Epithelial cell of proximal tubule (primary cell): Measurements from ENCODE around the gene TCTN3. TPM values are rescaled to one million over a fixed set of nuclear protein-coding genes. Genes with fewer than 3 reads are reported as not detected.
A peak's percentile ranks its signal among the peaks of the same experiment; 100 is the strongest.
"Not testable (repeated sequence)": the region's sequence is repeated elsewhere in the genome, so short reads cannot be mapped to it uniquely, and the experiment has no call there.

Experiments
- DNase-seq: peaks from one replicate; pipeline ENCODE4 v3.0.0-alpha.2; 2011; ENCODE audit warnings: low read depth
- H3K4me3 ChIP-seq: 2 replicates; pipeline ENCODE4 v1.5.1; 2011; ENCODE audit warnings: low read depth, mild to moderate bottlenecking, low read length
- total RNA-seq: library from RNA; depleted of rRNA; stranded (reverse); fragments of >200 nt; gene quantifications from 2 replicates; pipeline ENCODE4 v1.2.3, GENCODE V29; 2015
- TF ChIP-seq, protein P1 (sequence below): conservative IDR thresholded peaks from 2 replicates; pipeline ENCODE4 v1.5.1; 2012; ENCODE audit warnings: low read depth, mild to moderate bottlenecking, low read length

The TCTN3 gene
- total RNA-seq, 1 donor from 2014 or later = 33.6 TPM

DNA sequence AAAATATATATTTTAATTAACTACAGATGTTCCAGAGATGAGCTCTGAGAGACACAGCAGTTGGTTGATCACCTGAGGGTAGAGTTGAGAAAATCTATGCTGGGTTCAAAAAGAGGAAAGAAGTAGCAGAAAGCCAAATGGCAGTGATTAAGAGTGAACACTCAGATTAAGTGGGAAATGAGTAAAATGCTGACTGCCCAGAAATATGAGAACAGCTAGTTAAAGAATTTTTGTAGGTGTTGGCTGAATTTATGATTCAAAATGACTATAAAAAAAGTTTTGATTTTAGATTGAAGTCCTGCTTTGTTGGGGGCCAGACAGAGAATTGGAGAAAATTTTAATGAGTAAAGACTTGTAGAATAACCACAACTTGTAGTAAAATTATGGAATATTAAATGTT lies 9.8 kb downstream of the TCTN3 start:
- no peak for DNase-seq
- TF ChIP-seq, protein P1, sequence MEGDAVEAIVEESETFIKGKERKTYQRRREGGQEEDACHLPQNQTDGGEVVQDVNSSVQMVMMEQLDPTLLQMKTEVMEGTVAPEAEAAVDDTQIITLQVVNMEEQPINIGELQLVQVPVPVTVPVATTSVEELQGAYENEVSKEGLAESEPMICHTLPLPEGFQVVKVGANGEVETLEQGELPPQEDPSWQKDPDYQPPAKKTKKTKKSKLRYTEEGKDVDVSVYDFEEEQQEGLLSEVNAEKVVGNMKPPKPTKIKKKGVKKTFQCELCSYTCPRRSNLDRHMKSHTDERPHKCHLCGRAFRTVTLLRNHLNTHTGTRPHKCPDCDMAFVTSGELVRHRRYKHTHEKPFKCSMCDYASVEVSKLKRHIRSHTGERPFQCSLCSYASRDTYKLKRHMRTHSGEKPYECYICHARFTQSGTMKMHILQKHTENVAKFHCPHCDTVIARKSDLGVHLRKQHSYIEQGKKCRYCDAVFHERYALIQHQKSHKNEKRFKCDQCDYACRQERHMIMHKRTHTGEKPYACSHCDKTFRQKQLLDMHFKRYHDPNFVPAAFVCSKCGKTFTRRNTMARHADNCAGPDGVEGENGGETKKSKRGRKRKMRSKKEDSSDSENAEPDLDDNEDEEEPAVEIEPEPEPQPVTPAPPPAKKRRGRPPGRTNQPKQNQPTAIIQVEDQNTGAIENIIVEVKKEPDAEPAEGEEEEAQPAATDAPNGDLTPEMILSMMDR = no peak
- H3K4me3 ChIP-seq = no peak overlapping the region

DNA sequence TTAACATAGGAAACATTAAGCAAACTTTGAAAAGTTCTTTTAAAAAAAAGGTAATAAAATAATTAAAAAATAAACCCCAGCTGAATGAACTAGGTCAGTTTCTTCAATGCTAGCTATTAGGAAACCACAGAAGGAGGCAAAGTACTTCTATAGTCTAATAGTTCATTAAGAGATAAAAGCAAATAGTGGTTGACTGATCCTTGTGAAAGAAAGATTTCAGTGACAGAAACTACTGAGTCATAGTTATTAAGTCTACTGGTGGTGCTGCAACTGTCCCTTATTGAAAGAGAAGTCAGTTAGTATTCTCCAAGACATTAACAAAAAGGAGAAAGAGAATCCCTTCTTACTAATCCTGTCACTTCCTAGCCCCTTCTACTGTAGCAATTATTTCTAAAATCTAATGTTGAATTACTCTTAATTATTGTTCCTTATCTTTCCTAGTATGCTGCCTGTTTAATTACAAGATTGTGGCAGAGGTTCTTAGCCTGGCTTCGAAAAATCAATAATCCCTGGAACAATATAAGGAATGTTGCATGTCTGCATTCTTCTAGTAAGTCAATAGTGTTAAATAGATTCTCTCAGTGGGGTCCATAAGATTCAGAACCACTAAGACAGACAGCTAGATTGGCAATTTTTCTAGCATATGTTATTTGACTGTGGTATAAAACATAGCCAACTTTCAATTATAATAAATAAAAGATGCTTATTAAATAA lies 18.2 kb downstream of the TCTN3 start:
- TF ChIP-seq, protein P1 = no peak
- H3K4me3 ChIP-seq = no peak overlapping the region

DNA sequence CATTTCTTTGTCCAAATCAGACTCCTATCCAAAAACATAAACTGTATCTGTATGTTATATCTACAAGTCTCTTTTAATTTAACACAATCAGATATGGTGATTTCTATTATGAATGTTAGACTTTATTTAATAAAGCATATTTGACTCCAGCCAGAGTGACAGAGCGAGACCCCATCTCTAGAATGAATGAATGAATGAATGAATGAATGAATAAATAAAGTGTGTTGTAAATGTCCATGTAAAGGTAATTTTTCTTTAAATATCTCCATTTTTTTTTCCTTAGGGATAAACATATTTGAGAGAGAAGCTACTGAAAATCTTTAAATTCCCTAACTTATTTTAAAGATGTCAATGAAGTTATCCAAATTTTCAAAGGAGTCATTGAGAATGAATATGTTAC lies 19.1 kb downstream of the TCTN3 start:
- H3K4me3 ChIP-seq = no peak overlapping the region
- no peak for DNase-seq
- TF ChIP-seq, protein P1 = no peak

More for the DNA sequence above, 18.2 kb downstream of the TCTN3 start:
- DNase-seq = no peak

DNA sequence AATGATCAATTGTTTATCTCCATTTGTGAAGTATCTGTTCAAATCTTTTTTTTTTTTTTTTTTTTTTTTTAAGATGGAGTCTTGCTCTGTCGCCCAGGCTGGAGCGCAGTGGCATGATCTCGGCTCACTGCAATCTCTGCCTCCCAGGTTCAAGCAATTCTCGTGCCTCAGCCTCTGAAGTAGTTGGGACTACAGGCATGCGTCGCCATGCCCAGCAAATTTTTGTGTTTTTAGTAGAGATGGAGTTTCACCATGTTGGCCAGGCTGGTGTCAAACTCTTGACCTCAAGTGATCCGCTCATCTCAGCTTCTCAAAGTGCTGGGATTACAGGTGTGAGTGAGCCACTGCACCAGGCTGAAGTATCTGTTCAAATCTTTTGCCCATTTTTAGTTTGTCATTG lies 21.1 kb downstream of the TCTN3 start:
- H3K4me3 ChIP-seq, DNase-seq: not testable (repeated sequence)

DNA sequence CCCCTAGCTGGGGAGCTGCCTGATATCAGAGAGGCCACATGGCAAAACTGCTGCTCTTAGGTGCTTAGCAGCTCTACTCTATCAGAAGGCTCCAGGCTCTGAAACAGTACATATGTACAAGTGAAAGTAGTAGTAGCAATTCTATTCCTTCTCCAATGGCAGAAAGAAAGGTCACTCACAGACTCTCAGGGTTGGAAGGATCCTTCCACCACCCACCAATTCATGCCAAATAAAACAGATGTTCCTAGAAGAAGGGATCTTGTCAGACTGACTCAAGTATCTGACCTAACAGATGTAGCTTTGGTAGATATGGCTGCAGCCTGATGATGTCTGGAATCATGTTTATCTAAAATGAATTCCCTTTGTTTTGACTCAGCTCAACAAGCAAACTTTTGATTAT lies 29.2 kb downstream of the TCTN3 start:
- no peak overlapping the region for H3K4me3 ChIP-seq
- no peak for DNase-seq
- TF ChIP-seq, protein P1 = no peak

DNA sequence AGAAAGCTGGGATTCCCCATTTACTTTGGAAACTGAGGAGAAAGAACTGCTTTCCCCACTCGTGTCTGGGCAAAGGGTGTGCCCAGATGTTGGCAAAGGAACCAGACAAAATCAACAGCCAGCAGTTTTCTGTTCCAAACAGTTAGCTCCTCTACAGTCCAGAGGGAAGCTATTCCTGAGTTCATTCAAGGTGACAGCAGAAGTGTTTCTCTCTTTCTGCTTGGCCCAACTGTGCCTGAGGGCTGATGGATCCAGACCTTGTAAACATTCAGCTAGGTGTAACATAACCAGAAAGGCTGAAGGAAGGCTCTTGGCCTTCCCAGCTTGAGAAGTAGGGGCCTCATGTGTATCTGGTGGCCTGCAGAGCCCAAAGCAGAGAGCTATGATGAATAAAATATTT lies 30.2 kb downstream of the TCTN3 start:
- H3K4me3 ChIP-seq = no peak overlapping the region
- TF ChIP-seq, protein P1 = no peak
- no peak for DNase-seq

DNA sequence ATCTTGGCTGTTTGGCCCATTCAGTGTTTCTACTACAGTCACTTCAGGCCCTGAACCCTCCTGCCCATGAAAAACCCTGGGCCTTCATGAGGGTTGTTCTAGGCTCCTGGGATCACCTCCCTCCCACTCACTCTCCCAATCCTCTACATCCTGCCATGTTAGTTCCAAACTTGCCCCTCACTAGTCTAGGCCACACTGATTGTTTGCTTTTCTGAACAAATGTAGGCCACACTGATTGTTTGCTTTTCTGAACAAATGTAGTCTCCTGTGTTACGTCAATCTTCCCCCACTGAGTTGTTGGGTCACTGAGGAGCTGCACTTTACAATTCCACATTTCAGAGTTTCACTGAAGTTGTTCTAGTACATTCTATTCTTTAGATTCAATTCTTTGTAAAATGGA lies 31.9 kb downstream of the TCTN3 start:
- no peak overlapping the region for H3K4me3 ChIP-seq
- TF ChIP-seq, protein P1 = no peak
- no peak for DNase-seq

DNA sequence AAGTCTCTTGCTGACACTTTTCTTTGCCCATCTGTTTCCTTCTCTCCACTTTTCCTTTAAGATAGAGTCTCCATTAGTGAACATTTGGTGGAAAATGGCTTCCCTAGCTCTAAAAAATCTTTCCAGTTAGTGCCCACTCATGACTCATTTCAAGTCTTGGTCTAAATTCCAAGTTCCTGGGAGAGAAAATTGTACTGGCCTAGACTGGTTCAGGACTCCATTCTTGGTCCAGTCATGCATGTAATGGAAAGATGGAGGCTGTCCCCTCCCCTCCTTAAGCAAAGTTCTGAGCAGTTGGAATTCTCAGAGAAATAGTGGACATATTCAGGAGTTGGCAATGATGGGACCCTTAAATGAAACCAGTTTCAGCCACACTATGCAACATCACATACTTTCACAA lies 33.4 kb downstream of the TCTN3 start:
- peak; percentile 84 for DNase-seq
- H3K4me3 ChIP-seq = no peak overlapping the region
- TF ChIP-seq, protein P1 = no peak
